A204.1 (cell line): Measurements from ENCODE around the gene ACAP2.
A peak's percentile ranks its signal among the peaks of the same experiment; 100 is the strongest.

Experiments used
- FAIRE-seq: peaks from 2 replicates; lab custom pipeline; 2012; peaks lifted over from hg19 to GRCh38; lab: Jason Lieb, UNC

The ACAP2 gene

GRCh38 chr3:195285372-195285771 lies 157.4 kb downstream of the ACAP2 start:
- FAIRE-seq, result no peak

- FAIRE-seq, result no peak
Observed at GRCh38 chr3:195284842-195285241, 158.0 kb downstream of the ACAP2 start.

- no peak for FAIRE-seq
Observed at GRCh38 chr3:195282961-195283360, 159.9 kb downstream of the ACAP2 start.

GRCh38 chr3:195274259-195274966 lies 168.4 kb downstream of the ACAP2 start:
- FAIRE-seq, result peak; percentile 16

GRCh38 chr3:195271410-195272243 lies 171.2 kb downstream of the ACAP2 start:
- FAIRE-seq, result no peak

- no peak for FAIRE-seq
Observed at GRCh38 chr3:195270817-195271409, 171.9 kb downstream of the ACAP2 start, which contains the start of gene XXYLT1. XXYLT1 (minus strand) TSS chr3:195271159; CDS start chr3:195271058, 101 bp downstream.

GRCh38 chr3:195270079-195270816 lies 172.6 kb downstream of the ACAP2 start:
- FAIRE-seq, result no peak

- no peak for FAIRE-seq
Observed at GRCh38 chr3:195269375-195270078, 173.3 kb downstream of the ACAP2 start.

- FAIRE-seq, result no peak
Observed at GRCh38 chr3:195268576-195269309, 174.1 kb downstream of the ACAP2 start.

GRCh38 chr3:195267096-195267495 lies 175.7 kb downstream of the ACAP2 start:
- FAIRE-seq, result no peak

- FAIRE-seq, result no peak
Observed at GRCh38 chr3:195266428-195266827, 176.4 kb downstream of the ACAP2 start.

GRCh38 chr3:195265363-195265976 lies 177.3 kb downstream of the ACAP2 start:
- no peak for FAIRE-seq

- FAIRE-seq, result no peak
Observed at GRCh38 chr3:195263925-195264600, 178.8 kb downstream of the ACAP2 start.

- FAIRE-seq, result no peak
Observed at GRCh38 chr3:195263193-195263924, 179.5 kb downstream of the ACAP2 start.

- FAIRE-seq, result no peak
Observed at GRCh38 chr3:195261925-195262324, 180.9 kb downstream of the ACAP2 start.

GRCh38 chr3:195260280-195260905 lies 182.4 kb downstream of the ACAP2 start:
- FAIRE-seq, result no peak

- FAIRE-seq, result no peak
Observed at GRCh38 chr3:195259475-195260279, 183.1 kb downstream of the ACAP2 start.

- no peak for FAIRE-seq
Observed at GRCh38 chr3:195259154-195259474, 183.7 kb downstream of the ACAP2 start.
